GM19395 (cell line): ENCODE results near the gene TMEM88.
"Not testable (repeated sequence)": the region's sequence is repeated elsewhere in the genome, so short reads cannot be mapped to it uniquely, and the experiment has no call there.

Experiments
- ATAC-seq: cut with Tn5 transposase; IDR thresholded peaks from one replicate; pipeline ENCODE4 v1.9.1; 2021; ENCODE audit warnings: mild to moderate bottlenecking, moderate library complexity; ENCODE audit not compliant: unreplicated experiment

TMEM88 gene, protein sequence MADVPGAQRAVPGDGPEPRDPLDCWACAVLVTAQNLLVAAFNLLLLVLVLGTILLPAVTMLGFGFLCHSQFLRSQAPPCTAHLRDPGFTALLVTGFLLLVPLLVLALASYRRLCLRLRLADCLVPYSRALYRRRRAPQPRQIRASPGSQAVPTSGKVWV

DNA sequence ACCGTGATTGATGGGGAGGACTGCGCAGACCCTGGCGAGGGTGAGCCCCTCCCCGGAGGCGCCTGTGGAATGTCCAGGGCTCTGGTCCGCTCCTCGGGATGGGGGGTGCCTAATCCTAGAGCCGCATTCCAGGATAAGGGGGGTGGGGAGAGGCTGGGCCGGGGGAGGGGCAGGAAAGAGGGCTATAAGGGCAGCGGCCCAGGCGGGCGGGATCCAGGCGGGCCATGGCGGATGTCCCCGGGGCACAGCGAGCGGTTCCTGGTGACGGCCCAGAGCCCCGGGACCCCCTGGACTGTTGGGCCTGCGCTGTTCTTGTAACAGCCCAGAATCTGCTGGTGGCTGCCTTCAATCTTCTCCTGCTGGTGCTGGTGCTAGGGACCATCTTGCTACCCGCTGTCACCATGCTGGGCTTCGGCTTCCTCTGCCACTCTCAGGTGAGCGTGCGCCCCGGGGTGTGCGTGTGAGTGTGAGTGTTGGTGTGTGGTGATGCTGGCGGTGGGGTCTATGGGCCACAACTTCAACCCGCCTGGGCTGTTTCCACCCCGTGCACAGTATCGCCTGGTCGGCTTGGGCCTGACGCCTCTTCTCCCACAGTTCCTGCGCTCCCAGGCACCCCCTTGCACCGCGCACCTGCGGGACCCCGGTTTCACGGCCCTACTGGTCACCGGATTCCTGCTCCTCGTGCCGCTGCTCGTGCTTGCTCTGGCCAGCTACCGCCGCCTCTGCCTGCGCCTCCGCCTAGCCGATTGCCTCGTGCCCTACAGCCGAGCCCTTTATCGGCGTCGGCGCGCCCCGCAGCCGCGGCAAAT, at the start of gene TMEM88:
Gene TMEM88, plus strand, starts transcription at position 216 of the 809 bp plus-strand sequence. Its CDS starts 9 bp downstream, at position 225.
- ATAC-seq: no peak

- ATAC-seq: no peak
Measured at GRCh38 chr17:7806587-7806986, 48.3 kb upstream of the TMEM88 start.

DNA sequence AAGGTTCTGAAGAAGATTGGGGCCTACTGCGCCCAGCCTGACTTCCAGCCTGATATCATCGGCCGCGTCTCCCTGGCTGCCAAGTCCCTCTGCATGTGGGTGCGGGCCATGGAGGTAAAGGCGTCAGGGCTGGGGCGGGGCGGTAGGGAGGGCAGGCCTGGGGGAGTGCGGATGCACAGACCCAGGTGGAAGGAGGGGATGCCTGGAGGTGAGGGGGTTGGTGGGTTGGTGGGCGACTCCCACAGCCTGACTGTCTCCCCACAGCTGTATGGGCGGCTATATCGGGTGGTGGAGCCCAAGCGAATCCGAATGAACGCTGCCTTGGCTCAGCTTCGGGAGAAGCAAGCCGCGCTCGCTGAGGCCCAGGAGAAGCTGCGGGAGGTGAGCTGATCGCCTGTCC, 47.7 kb upstream of the TMEM88 start:
- no peak for ATAC-seq

GRCh38 chr17:7809086-7809790, 45.6 kb upstream of the TMEM88 start:
- ATAC-seq: no peak

DNA sequence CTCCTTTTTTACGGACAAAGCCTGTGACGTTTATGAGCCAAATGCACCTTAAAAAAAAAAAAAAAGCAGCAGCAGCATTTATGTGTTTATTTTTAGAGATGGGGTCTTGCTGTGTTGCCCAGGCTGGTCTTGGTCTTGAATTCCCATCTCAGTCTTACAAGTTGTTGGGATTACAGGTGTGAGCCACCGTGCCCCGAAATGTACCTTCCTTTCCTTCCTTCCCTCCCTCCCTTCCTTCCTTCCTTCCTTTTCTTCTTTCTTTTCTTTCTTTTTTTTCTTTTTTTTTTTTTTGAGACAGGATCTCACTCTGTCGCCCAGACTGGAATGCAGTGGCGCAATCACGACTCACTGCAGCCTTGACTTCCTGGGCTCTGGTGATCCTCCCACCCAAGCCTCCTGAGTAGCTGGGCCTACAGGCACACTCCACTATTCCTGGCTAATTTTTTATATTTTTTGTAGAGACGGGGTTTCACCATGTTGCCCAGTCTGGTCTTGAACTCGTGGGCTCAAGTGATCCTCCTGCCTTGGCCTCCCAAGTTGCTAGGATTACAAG, 45.0 kb upstream of the TMEM88 start:
- not testable (repeated sequence) for ATAC-seq

- ATAC-seq: no peak
Measured at GRCh38 chr17:7811251-7811650, 43.6 kb upstream of the TMEM88 start.

DNA sequence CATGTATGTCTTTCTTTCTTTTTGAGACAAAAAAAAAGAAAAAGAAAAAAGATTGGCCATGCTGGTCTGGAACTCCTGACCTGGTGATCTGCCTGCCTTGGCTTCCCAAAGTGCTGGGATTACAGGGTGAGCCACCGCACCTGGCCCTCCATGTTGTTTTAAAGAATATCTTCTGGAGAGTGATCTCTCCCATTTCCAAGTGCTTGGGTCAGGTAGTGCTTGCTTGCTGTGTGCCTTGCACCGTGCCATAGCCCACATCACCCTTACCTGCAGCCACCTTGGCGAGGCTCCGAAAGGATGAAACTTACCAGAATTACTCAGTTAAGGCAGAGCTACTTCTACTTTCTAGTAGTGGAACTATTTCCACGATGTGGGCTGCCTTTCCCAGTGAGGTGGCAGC, 39.9 kb upstream of the TMEM88 start:
- no peak for ATAC-seq

GRCh38 chr17:7816926-7817642, 37.8 kb upstream of the TMEM88 start:
- ATAC-seq: no peak

DNA sequence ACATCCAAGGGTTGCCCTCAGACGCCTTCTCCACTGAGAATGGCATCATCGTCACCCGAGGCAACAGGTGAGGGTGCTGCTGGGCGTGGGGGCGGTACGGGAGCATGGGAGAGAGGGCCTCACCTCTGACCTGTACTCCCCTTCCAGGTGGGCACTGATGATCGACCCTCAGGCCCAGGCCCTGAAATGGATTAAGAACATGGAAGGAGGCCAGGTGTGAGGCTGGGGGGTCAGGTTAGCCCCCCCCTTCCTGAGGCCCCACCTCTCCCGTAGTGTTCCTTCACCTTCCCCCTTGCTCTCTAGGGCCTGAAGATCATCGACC, 37.3 kb upstream of the TMEM88 start:
- ATAC-seq: no peak

DNA sequence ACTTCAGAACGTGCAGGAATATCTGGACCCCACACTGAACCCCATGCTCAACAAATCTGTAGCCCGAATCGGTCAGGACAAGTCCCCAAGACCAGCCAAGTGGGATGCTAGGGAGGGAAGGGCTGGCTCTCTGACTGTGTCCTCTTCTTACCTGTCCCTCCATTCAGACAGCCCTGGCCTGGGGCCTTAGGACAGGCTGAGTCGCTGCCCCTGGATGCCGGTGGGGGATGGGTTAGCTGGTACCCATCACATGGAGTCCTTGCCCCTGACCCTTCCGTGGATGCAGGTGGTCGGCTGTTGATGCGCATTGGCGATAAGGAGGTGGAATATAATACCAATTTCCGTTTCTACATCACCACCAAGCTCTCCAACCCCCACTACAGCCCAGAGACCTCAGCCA, 36.8 kb upstream of the TMEM88 start:
- no peak for ATAC-seq

DNA sequence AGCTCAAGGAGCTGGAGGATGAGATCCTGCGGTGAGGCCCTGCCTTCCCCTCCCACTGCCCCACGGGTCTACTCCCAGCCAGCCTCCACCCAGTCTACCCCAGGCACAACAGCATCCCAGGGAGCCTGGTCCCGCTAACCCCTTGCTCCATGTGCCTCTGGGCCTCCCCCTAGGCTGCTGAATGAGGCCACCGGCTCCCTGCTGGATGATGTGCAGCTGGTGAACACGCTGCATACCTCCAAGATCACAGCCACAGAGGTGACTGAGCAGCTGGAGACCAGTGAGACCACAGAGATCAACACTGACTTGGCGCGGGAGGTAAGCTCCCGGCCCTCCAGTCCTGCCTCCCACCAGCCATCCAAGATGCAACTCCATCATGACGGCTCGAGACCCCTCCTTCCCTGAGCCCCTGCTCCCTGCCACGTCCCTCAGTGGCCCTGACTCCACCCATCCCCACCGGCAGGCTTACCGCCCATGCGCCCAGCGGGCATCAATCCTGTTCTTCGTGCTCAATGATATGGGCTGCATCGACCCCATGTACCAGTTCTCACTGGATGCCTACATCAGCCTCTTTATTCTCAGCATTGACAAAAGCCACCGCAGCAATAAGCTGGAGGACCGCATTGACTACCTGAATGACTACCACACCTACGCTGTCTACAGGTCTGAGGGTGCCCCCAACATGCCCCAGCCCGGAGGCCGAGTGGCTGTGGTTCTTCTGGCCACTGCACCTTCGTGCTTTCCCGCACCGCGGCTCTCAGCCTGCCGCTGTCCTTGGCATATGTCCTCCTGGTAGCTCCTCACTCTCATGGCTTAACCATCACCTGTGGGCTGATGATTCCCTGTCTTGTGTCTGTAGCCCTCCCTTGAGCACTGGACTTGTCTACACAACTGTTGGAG, 35.9 kb upstream of the TMEM88 start:
- ATAC-seq: no peak

- no peak for ATAC-seq
Measured at GRCh38 chr17:7820231-7820630, 34.6 kb upstream of the TMEM88 start.

DNA sequence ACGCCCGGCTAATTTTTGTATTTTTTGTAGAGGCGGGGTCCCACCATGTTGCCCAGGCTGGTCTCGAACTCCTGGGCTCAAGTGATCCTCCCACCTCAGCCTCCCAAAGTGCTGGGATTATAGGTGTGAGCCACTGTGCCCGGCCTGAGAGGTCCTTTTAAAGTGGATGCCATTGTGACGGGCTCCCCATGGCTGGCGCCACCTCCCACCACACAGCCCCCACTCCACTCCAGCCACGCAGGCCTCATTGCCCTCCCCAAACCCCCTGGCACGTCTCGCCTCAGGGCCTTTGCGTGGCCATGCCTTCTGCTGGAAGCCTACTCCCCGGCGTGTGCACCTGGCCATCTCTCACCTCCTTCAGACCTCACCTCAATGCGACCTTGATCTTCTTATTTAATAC, 32.7 kb upstream of the TMEM88 start:
- no peak for ATAC-seq

DNA sequence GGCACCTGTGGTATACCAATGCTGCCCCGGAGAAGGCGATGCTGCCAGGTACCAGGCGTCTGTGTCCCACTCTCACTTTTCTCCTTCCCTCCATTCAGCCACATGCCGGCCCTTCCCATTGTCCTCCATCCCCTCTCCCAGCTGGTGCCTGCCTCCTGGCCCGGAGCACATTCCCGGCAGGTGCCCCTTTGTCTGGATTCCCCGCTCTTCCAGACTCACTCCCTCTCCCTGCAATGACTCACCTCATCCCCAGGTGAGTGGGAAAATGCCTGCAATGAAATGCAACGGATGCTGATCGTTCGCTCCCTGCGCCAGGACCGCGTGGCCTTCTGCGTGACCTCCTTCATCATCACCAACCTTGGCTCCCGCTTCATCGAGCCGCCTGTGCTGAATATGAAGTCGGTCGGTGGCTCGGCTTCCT, 31.3 kb upstream of the TMEM88 start:
- no peak for ATAC-seq

DNA sequence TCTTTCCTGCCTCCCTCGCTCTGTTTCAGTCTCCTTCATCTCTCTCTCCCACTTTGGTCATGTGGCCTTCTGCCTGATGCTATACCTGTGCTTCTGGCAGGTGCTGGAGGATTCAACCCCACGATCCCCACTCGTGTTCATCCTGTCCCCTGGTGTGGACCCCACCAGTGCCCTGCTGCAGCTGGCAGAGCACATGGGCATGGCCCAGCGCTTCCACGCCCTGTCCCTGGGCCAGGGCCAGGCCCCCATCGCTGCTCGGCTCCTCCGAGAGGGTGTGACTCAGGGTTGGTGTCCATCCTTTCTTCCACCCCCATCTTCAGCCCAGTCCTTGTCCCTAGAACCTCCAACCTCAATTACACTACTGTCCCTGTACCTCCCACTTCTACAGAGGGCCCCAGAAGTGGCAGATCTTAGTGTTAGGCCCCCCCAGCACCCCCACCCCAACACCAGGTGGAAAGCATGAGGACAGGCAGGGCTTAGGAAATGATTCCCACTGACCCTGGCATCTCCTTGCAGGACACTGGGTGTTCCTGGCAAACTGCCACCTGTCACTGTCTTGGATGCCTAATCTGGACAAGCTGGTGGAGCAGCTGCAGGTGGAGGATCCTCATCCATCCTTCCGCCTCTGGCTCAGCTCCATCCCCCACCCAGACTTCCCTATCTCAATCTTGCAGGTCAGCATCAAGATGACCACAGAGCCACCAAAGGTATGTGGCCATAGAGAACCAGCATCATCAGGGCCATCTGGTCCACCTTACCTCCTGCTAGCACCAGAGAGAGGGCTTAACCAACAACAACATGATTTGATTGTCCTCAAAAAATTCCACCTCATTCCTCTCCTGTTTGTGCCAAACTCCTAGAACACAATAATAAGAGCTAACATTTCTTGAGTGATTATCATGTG, 30.6 kb upstream of the TMEM88 start:
- no peak for ATAC-seq

DNA sequence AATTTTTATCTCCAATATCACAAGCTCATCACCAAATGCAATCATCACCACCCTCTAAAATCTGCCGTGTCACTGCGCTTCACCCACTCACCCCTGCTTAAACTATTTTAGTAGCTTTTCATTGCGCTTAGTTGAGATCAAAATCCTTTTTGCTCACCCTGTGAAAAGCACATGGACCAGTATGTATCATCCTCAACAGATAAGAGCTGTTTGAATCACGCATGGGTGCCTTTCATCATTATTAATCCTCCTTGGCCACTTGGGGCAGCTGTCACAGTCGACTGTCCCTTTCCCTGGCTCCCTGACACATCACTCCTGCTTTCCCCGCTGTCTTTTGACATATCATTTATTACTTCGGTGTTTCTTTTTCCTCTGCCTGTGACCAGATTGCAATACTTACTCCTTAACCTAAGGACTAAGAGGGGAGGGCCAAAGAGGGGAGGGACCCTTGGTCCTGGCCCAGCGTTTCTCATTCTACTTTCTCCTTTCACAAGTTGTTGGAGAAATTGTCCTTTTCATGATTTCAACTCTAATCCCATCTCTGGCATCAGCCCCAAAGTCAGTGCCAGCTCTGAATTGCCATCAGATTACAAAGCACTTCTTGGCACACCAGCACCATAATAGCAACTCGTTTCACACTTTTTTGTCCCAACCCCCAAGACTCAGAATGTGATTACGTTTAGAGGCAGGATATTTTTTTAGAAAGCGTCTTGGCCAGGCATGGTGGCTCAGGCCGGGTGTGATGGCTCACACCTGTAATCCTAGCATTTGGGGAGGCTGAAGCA, 29.5 kb upstream of the TMEM88 start:
- no peak for ATAC-seq

DNA sequence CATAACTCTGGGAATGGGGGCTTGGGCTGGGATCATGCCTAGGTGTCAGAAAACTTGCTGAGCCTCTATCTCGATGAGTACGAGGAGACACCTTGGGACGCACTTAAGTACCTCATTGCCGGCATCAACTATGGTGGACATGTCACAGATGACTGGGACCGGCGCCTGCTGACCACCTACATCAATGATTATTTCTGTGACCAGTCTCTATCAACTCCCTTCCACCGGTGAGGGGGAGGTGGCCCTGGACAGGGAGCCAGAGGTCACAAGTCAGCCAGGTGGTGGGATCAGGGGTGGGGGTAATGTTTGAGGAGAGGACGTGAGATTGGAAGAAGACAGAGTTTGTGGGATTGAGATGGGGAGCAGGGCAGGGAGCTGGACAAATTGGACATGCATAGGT, 24.2 kb upstream of the TMEM88 start:
- no peak for ATAC-seq

- ATAC-seq: no peak
Measured at GRCh38 chr17:7831233-7831632, 23.6 kb upstream of the TMEM88 start.
